HepG2 (cell line): ENCODE data around the gene MZF1. TPM values are rescaled to one million over a fixed set of nuclear protein-coding genes. Genes with fewer than 3 reads are reported as not detected.

Experiments
- CENPX ChIP-seq: sonication (generic); formaldehyde crosslinking; IDR thresholded peaks from 2 replicates; pipeline ENCODE4 v1.9.0; 2021; ENCODE audit warnings: mild to moderate bottlenecking, missing genetic modification reagents, moderate library complexity
- HMGA1 ChIP-seq: sonication (generic); formaldehyde crosslinking; conservative IDR thresholded peaks from 2 replicates; pipeline ENCODE4 v1.4.0; 2020; ENCODE audit warnings: missing genetic modification reagents
- HOXD1 ChIP-seq: sonication (generic); formaldehyde crosslinking; IDR thresholded peaks from 2 replicates; pipeline ENCODE4 v1.5.0; 2020; ENCODE audit warnings: missing genetic modification reagents
- KDM6A ChIP-seq: IDR thresholded peaks from 2 replicates; pipeline ENCODE4 v1.6.1; 2016; ENCODE audit warnings: low read depth
- KLF11 ChIP-seq: IDR thresholded peaks from 2 replicates; pipeline ENCODE4 v1.6.1; 2016; ENCODE audit warnings: missing compliant biosample characterization
- NFKBIZ ChIP-seq: IDR thresholded peaks from 2 replicates; pipeline ENCODE4 v1.6.1; 2018; ENCODE audit warnings: missing genetic modification reagents, missing compliant biosample characterization
- SALL1 ChIP-seq: sonication (generic); formaldehyde crosslinking; IDR thresholded peaks from 2 replicates; pipeline ENCODE4 v1.8.0; 2022; ENCODE audit warnings: mild to moderate bottlenecking, missing genetic modification reagents
- THYN1 ChIP-seq: sonication (generic); formaldehyde crosslinking; IDR thresholded peaks from 2 replicates; pipeline ENCODE4 v1.8.1; 2023; ENCODE audit warnings: low read depth, mild to moderate bottlenecking, moderate library complexity, missing genetic modification reagents, borderline replicate concordance
- ZNF430 ChIP-seq: sonication (generic); formaldehyde crosslinking; IDR thresholded peaks from 2 replicates; pipeline ENCODE4 v1.9.0; 2021; ENCODE audit warnings: mild to moderate bottlenecking, missing genetic modification reagents
- ZNF563 ChIP-seq: sonication (generic); formaldehyde crosslinking; IDR thresholded peaks from 2 replicates; pipeline ENCODE4 v1.8.0; 2022; ENCODE audit warnings: mild to moderate bottlenecking, moderate library complexity, missing genetic modification reagents
- ZNF567 ChIP-seq: sonication (generic); formaldehyde crosslinking; IDR thresholded peaks from 2 replicates; pipeline ENCODE4 v1.8.1; 2023; ENCODE audit warnings: mild to moderate bottlenecking, missing genetic modification reagents, borderline replicate concordance
- polyA plus RNA-seq, 8 experiments: library from polyadenylated mRNA; depleted of rRNA in 3 of 8; stranded (reverse) in 7 of 8; unstranded in 1 of 8; fragments of >200 nt; fragmentation: Illumina TruSeq in 4 of 8; extraction: Trizol in 4 of 8; gene quantifications; 2 replicates each; pipeline versions ENCODE4 v1.2.1 to v1.2.3, GENCODE V29; 2011 to 2016; ENCODE audit warnings: low read depth in 4 of 8, missing spikeins in 1 of 8, mixed read lengths in 1 of 8; ENCODE audit not compliant: insufficient read depth in 1 of 8
- total RNA-seq, 5 experiments: library from RNA; depleted of rRNA; stranded (reverse); fragments of >200 nt; fragmentation: Illumina TruSeq; extraction: Trizol; gene quantifications; 2 replicates each; pipeline ENCODE4 v1.2.3, GENCODE V29; 2016; ENCODE audit warnings: low read depth in 1 of 5
- TF ChIP-seq, protein P1 (sequence below): sonication (generic); formaldehyde crosslinking; IDR thresholded peaks from 2 replicates; pipeline ENCODE4 v1.4.0; 2020; ENCODE audit warnings: mild to moderate bottlenecking, missing genetic modification reagents
- TF ChIP-seq, protein P2 (sequence below): sonication (generic); formaldehyde crosslinking; IDR thresholded peaks from 2 replicates; pipeline ENCODE4 v1.5.0; 2020; ENCODE audit warnings: mild to moderate bottlenecking, missing genetic modification reagents
- TF ChIP-seq, protein P3 (sequence below): sonication (generic); formaldehyde crosslinking; IDR thresholded peaks from 2 replicates; pipeline ENCODE4 v1.4.0; 2020; ENCODE audit warnings: mild to moderate bottlenecking, missing genetic modification reagents, borderline replicate concordance

Gene MZF1
- total and polyA plus RNA-seq, 2 of the 13 experiments (the other 11 are each of a cell fraction or from before 2014, with no cell fraction given): 3.1 to 8.1 TPM

DNA sequence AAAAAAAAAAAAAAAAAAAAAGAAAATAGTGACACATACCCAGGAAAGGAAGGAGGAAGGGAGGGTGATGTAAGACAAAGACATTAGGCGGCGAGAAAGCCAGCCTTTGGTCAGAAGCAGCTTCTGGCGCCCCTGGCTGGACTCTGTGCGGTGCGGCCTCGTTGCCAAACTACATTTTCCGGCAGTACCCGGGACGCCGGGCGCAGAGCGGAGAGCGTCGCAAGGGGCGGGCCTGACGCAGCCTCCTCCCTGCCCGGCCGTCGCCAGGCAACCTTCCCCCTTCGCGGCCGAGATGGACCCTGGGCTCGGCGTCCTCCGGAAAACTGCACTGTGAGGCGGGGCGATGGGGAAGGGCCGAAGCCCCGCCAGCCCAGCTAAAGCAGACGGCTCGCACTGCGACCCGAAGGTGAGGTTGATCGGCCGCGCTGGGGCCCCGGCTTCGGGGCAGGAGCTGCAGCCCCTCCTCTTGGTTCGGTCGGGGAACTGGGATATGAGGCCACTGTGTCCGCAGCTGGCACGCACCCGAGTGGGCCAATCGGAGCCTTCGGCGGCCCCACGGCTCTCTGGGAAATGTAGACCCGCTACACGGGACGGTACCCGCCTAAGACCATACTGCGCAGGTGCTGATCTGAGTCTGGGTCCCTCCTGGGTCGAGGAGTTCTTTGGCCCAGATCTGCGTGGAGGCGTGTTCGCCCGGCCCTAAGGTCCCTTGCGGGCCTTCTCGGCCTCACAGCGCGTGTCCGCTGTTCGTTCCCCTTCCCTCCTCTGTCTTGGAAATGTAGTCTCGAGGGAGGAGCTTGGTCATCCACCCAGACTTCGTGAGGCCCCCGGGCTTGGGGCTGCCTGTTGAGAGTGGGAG, 2.3 kb upstream of the MZF1 start (continued):
- TF ChIP-seq, protein P1, sequence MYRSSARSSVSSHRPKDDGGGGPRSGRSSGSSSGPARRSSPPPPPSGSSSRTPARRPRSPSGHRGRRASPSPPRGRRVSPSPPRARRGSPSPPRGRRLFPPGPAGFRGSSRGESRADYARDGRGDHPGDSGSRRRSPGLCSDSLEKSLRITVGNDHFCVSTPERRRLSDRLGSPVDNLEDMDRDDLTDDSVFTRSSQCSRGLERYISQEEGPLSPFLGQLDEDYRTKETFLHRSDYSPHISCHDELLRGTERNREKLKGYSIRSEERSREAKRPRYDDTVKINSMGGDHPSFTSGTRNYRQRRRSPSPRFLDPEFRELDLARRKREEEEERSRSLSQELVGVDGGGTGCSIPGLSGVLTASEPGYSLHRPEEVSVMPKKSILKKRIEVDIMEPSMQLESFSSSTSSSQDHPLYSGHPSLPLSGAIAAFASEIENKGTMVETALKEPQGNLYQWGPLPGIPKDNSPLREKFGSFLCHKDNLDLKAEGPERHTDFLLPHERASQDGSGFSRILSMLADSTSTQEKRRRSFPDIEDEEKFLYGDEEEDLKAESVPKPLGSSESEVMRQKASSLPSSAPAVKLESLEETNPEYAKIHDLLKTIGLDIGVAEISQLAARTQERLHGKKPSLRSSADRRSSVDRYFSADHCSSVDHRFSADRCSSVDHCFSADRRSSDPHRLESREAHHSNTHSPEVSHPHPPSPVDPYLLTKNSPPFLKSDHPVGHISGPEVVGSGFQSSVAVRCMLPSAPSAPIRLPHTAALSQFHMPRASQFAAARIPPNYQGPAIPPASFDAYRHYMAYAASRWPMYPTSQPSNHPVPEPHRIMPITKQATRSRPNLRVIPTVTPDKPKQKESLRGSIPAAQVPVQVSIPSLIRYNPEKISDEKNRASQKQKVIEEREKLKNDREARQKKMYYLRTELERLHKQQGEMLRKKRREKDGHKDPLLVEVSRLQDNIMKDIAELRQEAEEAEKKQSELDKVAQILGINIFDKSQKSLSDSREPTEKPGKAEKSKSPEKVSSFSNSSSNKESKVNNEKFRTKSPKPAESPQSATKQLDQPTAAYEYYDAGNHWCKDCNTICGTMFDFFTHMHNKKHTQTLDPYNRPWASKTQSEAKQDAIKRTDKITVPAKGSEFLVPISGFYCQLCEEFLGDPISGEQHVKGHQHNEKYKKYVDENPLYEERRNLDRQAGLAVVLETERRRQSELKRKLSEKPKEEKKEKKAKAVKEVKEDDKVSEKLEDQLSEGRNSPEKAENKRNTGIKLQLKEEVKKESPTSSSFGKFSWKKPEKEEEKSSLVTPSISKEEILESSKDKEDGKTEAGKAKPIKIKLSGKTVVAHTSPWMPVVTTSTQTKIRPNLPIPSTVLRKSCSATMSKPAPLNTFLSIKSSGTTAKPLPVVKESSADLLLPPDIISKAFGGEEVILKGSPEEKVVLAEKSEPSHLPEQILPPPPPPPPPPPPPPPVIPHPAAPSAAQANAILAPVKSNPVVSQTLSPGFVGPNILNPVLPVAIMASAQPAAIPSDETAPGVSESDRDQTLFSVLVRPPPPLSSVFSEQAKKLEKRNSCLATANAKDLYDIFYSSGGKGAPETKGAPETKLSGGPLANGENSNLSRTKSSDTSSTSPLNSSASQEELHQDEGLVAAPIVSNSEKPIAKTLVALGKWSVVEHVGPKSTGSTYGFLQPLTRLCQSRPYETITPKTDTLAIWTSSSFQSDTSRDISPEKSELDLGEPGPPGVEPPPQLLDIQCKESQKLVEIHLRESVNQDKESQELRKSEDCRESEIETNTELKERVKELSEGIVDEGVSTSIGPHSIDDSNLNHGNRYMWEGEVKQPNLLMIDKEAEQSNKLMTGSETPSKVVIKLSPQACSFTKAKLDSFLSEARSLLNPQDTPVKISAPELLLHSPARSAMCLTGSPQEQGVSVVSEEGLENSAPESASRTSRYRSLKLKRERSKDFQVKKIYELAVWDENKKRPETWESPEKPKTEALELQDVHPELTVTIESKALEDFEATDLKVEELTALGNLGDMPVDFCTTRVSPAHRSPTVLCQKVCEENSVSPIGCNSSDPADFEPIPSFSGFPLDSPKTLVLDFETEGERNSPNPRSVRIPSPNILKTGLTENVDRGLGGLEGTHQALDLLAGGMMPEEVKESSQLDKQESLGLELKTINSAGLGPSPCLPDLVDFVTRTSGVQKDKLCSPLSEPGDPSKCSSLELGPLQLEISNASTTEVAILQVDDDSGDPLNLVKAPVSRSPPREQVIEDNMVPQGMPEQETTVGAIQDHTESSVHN (CRISPR knock-in tag): no peak
- no peak for TF ChIP-seq KLF11 (CRISPR knock-in tag)
- TF ChIP-seq ZNF563 (CRISPR knock-in tag): peak; percentile 54; the same call in 1 of the 2 replicates
- TF ChIP-seq CENPX (CRISPR knock-in tag): no peak
- TF ChIP-seq, protein P2, sequence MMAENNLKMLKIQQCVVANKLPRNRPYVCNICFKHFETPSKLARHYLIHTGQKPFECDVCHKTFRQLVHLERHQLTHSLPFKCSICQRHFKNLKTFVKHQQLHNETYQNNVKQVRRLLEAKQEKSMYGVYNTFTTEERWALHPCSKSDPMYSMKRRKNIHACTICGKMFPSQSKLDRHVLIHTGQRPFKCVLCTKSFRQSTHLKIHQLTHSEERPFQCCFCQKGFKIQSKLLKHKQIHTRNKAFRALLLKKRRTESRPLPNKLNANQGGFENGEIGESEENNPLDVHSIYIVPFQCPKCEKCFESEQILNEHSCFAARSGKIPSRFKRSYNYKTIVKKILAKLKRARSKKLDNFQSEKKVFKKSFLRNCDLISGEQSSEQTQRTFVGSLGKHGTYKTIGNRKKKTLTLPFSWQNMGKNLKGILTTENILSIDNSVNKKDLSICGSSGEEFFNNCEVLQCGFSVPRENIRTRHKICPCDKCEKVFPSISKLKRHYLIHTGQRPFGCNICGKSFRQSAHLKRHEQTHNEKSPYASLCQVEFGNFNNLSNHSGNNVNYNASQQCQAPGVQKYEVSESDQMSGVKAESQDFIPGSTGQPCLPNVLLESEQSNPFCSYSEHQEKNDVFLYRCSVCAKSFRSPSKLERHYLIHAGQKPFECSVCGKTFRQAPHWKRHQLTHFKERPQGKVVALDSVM (CRISPR knock-in tag): no peak
- TF ChIP-seq THYN1 (CRISPR knock-in tag): no peak
- TF ChIP-seq HMGA1 (CRISPR knock-in tag): no peak
- TF ChIP-seq, protein P3, sequence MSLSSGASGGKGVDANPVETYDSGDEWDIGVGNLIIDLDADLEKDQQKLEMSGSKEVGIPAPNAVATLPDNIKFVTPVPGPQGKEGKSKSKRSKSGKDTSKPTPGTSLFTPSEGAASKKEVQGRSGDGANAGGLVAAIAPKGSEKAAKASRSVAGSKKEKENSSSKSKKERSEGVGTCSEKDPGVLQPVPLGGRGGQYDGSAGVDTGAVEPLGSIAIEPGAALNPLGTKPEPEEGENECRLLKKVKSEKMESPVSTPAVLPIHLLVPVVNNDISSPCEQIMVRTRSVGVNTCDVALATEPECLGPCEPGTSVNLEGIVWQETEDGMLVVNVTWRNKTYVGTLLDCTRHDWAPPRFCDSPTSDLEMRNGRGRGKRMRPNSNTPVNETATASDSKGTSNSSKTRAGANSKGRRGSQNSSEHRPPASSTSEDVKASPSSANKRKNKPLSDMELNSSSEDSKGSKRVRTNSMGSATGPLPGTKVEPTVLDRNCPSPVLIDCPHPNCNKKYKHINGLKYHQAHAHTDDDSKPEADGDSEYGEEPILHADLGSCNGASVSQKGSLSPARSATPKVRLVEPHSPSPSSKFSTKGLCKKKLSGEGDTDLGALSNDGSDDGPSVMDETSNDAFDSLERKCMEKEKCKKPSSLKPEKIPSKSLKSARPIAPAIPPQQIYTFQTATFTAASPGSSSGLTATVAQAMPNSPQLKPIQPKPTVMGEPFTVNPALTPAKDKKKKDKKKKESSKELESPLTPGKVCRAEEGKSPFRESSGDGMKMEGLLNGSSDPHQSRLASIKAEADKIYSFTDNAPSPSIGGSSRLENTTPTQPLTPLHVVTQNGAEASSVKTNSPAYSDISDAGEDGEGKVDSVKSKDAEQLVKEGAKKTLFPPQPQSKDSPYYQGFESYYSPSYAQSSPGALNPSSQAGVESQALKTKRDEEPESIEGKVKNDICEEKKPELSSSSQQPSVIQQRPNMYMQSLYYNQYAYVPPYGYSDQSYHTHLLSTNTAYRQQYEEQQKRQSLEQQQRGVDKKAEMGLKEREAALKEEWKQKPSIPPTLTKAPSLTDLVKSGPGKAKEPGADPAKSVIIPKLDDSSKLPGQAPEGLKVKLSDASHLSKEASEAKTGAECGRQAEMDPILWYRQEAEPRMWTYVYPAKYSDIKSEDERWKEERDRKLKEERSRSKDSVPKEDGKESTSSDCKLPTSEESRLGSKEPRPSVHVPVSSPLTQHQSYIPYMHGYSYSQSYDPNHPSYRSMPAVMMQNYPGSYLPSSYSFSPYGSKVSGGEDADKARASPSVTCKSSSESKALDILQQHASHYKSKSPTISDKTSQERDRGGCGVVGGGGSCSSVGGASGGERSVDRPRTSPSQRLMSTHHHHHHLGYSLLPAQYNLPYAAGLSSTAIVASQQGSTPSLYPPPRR (CRISPR knock-in tag): no peak
- TF ChIP-seq SALL1 (CRISPR knock-in tag): peak; percentile 76
- peak; percentile 86 for TF ChIP-seq ZNF430
- no peak for TF ChIP-seq KDM6A (CRISPR knock-in tag)
- TF ChIP-seq ZNF567 (CRISPR knock-in tag): 0 out of 2 replicates have a peak, but pooled peaks have one; percentile 38
- TF ChIP-seq NFKBIZ (CRISPR knock-in tag): no peak
- no peak for TF ChIP-seq HOXD1 (CRISPR knock-in tag)
